GM10248 (cell line): ENCODE data around the gene AGPAT3.

Experiments used
- CTCF ChIA-PET: fragments of 300-600 bp; sonication (Branson Sonifier 250); formaldehyde crosslinking; extraction: SDS; loops from one replicate; lab custom pipeline; 2021; ENCODE audit warnings: antibody characterized with exemption; lab: Yijun Ruan, JAX
- POLR2A ChIA-PET: fragments of 350-650 bp; sonication (Branson Sonifier 250); formaldehyde crosslinking; extraction: SDS; loops from one replicate; lab custom pipeline; 2020; ENCODE audit warnings: antibody characterized with exemption; lab: Yijun Ruan, JAX
- DNase-seq: peaks from one replicate; pipeline ENCODE4 v3.0.0; 2012; ENCODE audit errors: extremely low spot score
- CTCF ChIP-seq: IDR thresholded peaks from 2 replicates; pipeline ENCODE4 v1.5.1; 2012; ENCODE audit warnings: mild to moderate bottlenecking, low read depth; ENCODE audit errors: extremely low read depth, missing control alignments, control extremely low read depth

The AGPAT3 gene

GRCh38 chr21:43984905-43985689 lies 120.1 kb downstream of the AGPAT3 start:
- no peak for DNase-seq
- ChIA-PET CTCF (interaction anchor here (1.4 kb wide), 1 partner anchor 244 kb away, joined by 3 read pairs; no protein-coding TSS in a partner anchor), POLR2A (no interaction called here)
- no peak for TF ChIP-seq CTCF

- CTCF ChIA-PET = interaction anchor here (3.5 kb wide), 1 partner anchor 9 kb away, joined by 19 read pairs; no protein-coding TSS in a partner anchor
- DNase-seq = no peak
- POLR2A ChIA-PET = no interaction called here
- TF ChIP-seq CTCF = no peak
Measured at GRCh38 chr21:43985690-43986251, 120.7 kb downstream of the AGPAT3 start.

DNA sequence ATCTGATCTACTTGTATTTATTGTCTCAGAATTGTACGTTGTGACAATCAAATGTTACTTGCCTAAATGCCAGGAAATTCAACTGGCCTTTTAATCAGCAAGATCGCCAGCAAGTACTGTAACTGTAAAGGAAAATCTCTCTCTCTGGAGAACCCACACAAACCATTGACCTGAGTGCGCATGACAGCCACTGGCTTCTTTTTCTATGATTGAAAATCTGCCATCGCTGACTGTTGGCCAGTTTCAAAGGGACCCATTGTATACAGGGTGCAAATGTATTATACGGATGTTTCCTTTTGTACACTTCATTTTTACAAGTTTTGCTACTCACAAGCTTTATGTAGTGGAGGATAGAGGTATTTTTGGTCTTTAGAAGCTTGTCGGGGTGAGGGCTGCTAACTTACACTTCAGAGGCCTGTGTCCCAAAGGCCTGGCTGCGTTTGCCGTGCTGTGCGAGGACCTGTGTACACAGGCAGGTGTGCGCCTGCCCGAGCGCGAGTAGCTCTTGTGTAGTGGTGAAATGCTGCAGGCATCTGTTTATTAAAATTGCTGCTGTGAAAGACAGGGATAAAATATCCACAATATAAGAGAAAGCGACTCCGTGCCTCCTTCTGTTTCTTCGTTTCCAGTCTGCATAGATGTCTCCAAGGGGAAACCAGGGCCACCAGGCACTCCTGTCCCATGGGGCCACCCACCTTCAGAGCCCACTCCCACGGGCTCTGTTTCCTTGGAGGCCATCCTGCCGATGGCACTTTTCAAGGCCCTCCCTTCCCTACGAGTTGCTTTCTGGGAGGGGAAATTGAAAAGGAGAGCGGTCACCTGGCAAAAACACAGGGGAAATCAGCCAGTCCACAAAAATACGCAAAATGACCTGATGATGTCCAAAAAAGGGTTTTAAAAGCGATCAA lies 121.8 kb downstream of the AGPAT3 start:
- ChIA-PET CTCF (interaction anchor here (3.5 kb wide), 1 partner anchor 10 kb away, joined by 19 read pairs; no protein-coding TSS in a partner anchor), POLR2A (no interaction called here)
- DNase-seq = no peak
- no peak for TF ChIP-seq CTCF

GRCh38 chr21:43987509-43987908 lies 122.5 kb downstream of the AGPAT3 start:
- CTCF ChIA-PET = interaction anchor here (3.5 kb wide), 1 partner anchor 11 kb away, joined by 19 read pairs; no protein-coding TSS in a partner anchor
- no peak for TF ChIP-seq CTCF
- DNase-seq = no peak
- POLR2A ChIA-PET = no interaction called here

DNA sequence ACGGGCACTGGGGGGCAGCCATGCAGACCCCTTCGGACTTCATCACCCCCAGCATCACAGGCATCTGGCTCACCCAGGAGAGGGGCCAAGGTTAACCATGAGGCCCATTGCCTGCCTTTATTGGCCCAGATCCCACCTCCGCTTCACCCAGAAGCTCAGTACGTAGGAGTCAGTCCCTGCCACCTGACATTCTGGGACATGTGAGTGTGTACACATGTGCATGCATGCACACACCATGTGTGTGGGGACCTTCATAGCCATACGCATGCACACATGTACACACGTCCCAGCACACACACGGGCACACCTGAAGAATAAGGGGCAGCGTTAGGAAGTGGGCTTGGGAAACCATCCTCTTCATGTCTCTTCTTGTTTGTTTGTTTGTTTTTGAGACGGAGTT lies 123.0 kb downstream of the AGPAT3 start:
- no peak for TF ChIP-seq CTCF
- CTCF ChIA-PET = interaction anchor here (3.5 kb wide), 1 partner anchor 12 kb away, joined by 19 read pairs; no protein-coding TSS in a partner anchor
- POLR2A ChIA-PET = no interaction called here
- DNase-seq = no peak
